Neural cell (in vitro differentiated cells): Measurements from ENCODE around the gene PTPRT. TPM values are rescaled to one million over a fixed set of nuclear protein-coding genes. Genes with fewer than 3 reads are reported as not detected.

Source experiments
- H2AFZ ChIP-seq: fragments of 200-600, 300-800 bp; sonication (generic), shearing (Covaris generic); 2 replicates; pipeline ENCODE4 v1.6.0; 2014; ENCODE audit warnings: low read depth, mild to moderate bottlenecking, antibody characterized with exemption, low read length, moderate library complexity
- H3F3A ChIP-seq: fragments of 200-600 bp; shearing (Covaris generic); 2 replicates; pipeline ENCODE4 v1.6.1; 2016; ENCODE audit warnings: mild to moderate bottlenecking, moderate library complexity, mixed read lengths, antibody characterized with exemption, low read length; ENCODE audit not compliant: insufficient read depth, poor library complexity, severe bottlenecking
- H3K27ac ChIP-seq: fragments of 200-600, 300-800 bp; sonication (generic), shearing (Covaris generic); 2 replicates; pipeline ENCODE4 v1.5.1; 2014; ENCODE audit warnings: mild to moderate bottlenecking, low read length, moderate library complexity
- H3K27me3 ChIP-seq: fragments of 300-800, 200-600 bp; sonication (generic), shearing (Covaris generic); 2 replicates; pipeline ENCODE4 v1.6.0; 2014; ENCODE audit warnings: mild to moderate bottlenecking, low read depth, low read length, moderate library complexity; ENCODE audit not compliant: insufficient read depth
- H3K36me3 ChIP-seq: fragments of 300-800, 200-600 bp; sonication (generic), shearing (Covaris generic); 2 replicates; pipeline ENCODE4 v1.5.1; 2014; ENCODE audit warnings: mild to moderate bottlenecking, antibody characterized with exemption, low read length, moderate library complexity; ENCODE audit not compliant: insufficient read depth
- H3K4me2 ChIP-seq: fragments of 300-800, 200-600 bp; sonication (generic), shearing (Covaris generic); 2 replicates; pipeline ENCODE4 v1.6.0; 2014; ENCODE audit warnings: mild to moderate bottlenecking, low read length
- H3K4me3 ChIP-seq: fragments of 300-800, 200-600 bp; sonication (generic), shearing (Covaris generic); 2 replicates; pipeline ENCODE4 v1.5.1; 2014; ENCODE audit warnings: mild to moderate bottlenecking, low read length, moderate library complexity
- H3K79me2 ChIP-seq: fragments of 200-600 bp; shearing (Covaris generic); replicated peaks from 2 replicates; pipeline ENCODE4 v1.6.0; 2014; ENCODE audit warnings: mild to moderate bottlenecking, low read length, moderate library complexity; ENCODE audit not compliant: insufficient read depth
- H3K9ac ChIP-seq: fragments of 300-800, 200-600 bp; sonication (generic), shearing (Covaris generic); 2 replicates; pipeline ENCODE4 v1.6.1; 2016; ENCODE audit warnings: mild to moderate bottlenecking, low read length, mixed read lengths
- H3K9me2 ChIP-seq: fragments of 200-600 bp; shearing (Covaris generic); 2 replicates; pipeline ENCODE4 v1.6.1; 2016; ENCODE audit warnings: mild to moderate bottlenecking, low read length, mixed read lengths; ENCODE audit not compliant: insufficient read depth
- H3K9me3 ChIP-seq: fragments of 200-600, 300-800 bp; sonication (generic), shearing (Covaris generic); 2 replicates; pipeline ENCODE4 v1.6.1; 2016; ENCODE audit warnings: mild to moderate bottlenecking, mixed run types, low read length, moderate library complexity, mixed read lengths
- H4K20me1 ChIP-seq: fragments of 200-600 bp; shearing (Covaris generic); 2 replicates; pipeline ENCODE4 v1.6.1; 2016; ENCODE audit warnings: mild to moderate bottlenecking, mixed run types; ENCODE audit not compliant: insufficient read depth
- CTCF ChIP-seq: fragments of 450-650 bp; IDR thresholded peaks from 2 replicates; pipeline ENCODE4 v1.5.1; 2014; ENCODE audit warnings: antibody characterized with exemption, mild to moderate bottlenecking, moderate library complexity; ENCODE audit not compliant: poor library complexity, severe bottlenecking
- EP300 ChIP-seq: fragments of 450-650 bp; conservative IDR thresholded peaks from 2 replicates; pipeline ENCODE4 v1.6.1; 2014; ENCODE audit warnings: antibody characterized with exemption, mild to moderate bottlenecking, moderate library complexity; ENCODE audit not compliant: poor library complexity, severe bottlenecking
- EZH2 ChIP-seq: fragments of 200-600, 300-800 bp; shearing (Covaris generic), sonication (generic); IDR thresholded peaks from 2 replicates; pipeline ENCODE4 v1.6.1; 2014; ENCODE audit warnings: antibody characterized with exemption, low read length, borderline replicate concordance, mild to moderate bottlenecking; ENCODE audit not compliant: insufficient read depth, poor library complexity, severe bottlenecking
- MXI1 ChIP-seq: fragments of 450-650 bp; conservative IDR thresholded peaks from 2 replicates; pipeline ENCODE4 v1.6.1; 2014; ENCODE audit warnings: antibody characterized with exemption, mild to moderate bottlenecking; ENCODE audit not compliant: poor library complexity, severe bottlenecking
- POLR2AphosphoS5 ChIP-seq: IDR thresholded peaks from 2 replicates; pipeline ENCODE4 v1.6.1; 2012
- RAD21 ChIP-seq: fragments of 450-650 bp; conservative IDR thresholded peaks from 2 replicates; pipeline ENCODE4 v1.6.1; 2014; ENCODE audit warnings: antibody characterized with exemption, mild to moderate bottlenecking, moderate library complexity
- REST ChIP-seq: IDR thresholded peaks from 2 replicates; pipeline ENCODE4 v1.6.1; 2012; ENCODE audit warnings: borderline replicate concordance
- SMC3 ChIP-seq: fragments of 450-650 bp; conservative IDR thresholded peaks from 2 replicates; pipeline ENCODE4 v1.6.1; 2014; ENCODE audit warnings: antibody characterized with exemption, mild to moderate bottlenecking, moderate library complexity; ENCODE audit not compliant: poor library complexity
- TAF1 ChIP-seq: IDR thresholded peaks from 2 replicates; pipeline ENCODE4 v1.6.1; 2012; ENCODE audit warnings: low read depth
- polyA plus RNA-seq: library from polyadenylated mRNA; depleted of rRNA; stranded (reverse); fragments of >200 nt; gene quantifications from 2 replicates; pipeline ENCODE4 v1.2.3, GENCODE V29; 2014

The PTPRT gene
- polyA plus RNA-seq, 1 donor from 2014 or later: 9.2 TPM

- no peak overlapping the region for H2AFZ ChIP-seq
- H4K20me1 ChIP-seq: no peaks in the 10 kb centered on the region
- no peak overlapping the region for H3K4me3 ChIP-seq
- no peaks in the 10 kb centered on the region for H3K9me3 ChIP-seq
- no peak overlapping the region for H3K4me2 ChIP-seq
- H3F3A ChIP-seq: no peaks in the 10 kb centered on the region
- H3K36me3 ChIP-seq: no peaks in the 10 kb centered on the region
- TF ChIP-seq CTCF (no peak), REST (no peak), POLR2AphosphoS5 (no peak), TAF1 (no peak), EZH2 (no peak), SMC3 (no peak), MXI1 (no peak), EP300 (no peak), RAD21 (no peak)
- no peak overlapping the region for H3K9ac ChIP-seq
- no peak overlapping the region for H3K27ac ChIP-seq
- H3K27me3 ChIP-seq: no peaks in the 10 kb centered on the region
- H3K9me2 ChIP-seq: no peaks in the 10 kb centered on the region
- H3K79me2 ChIP-seq: no peaks in the 10 kb centered on the region
These were observed 46.3 kb upstream of the PTPRT start for GRCh38 chr20:43235998-43236397.

- H3K9ac ChIP-seq: no peak overlapping the region
- no peaks in the 10 kb centered on the region for H4K20me1 ChIP-seq
- no peak overlapping the region for H3K27ac ChIP-seq
- H3K4me2 ChIP-seq: no peak overlapping the region
- H3K79me2 ChIP-seq: no peaks in the 10 kb centered on the region
- no peak overlapping the region for H3K4me3 ChIP-seq
- no peak for TF ChIP-seq SMC3
- no peak for TF ChIP-seq TAF1
- TF ChIP-seq EZH2: no peak
- no peak for TF ChIP-seq REST
- no peak for TF ChIP-seq RAD21
- TF ChIP-seq EP300: no peak
- TF ChIP-seq MXI1: no peak
- H3F3A ChIP-seq: no peaks in the 10 kb centered on the region
- no peaks in the 10 kb centered on the region for H3K9me3 ChIP-seq
- H2AFZ ChIP-seq: no peak overlapping the region
- H3K9me2 ChIP-seq: no peaks in the 10 kb centered on the region
- no peaks in the 10 kb centered on the region for H3K36me3 ChIP-seq
- H3K27me3 ChIP-seq: no peaks in the 10 kb centered on the region
These were observed 42.1 kb upstream of the PTPRT start for GRCh38 chr20:43231829-43232228.
